ENCODE results near the gene HMCN1. TPM values are rescaled to one million over a fixed set of nuclear protein-coding genes. Genes with fewer than 3 reads are reported as not detected.
A peak's percentile ranks its signal among the peaks of the same experiment; 100 is the strongest.

The HMCN1 gene
- total RNA-seq, 3 donors from 2014 or later, result 2.0 to 8.6 (median 3.4) TPM

DNA sequence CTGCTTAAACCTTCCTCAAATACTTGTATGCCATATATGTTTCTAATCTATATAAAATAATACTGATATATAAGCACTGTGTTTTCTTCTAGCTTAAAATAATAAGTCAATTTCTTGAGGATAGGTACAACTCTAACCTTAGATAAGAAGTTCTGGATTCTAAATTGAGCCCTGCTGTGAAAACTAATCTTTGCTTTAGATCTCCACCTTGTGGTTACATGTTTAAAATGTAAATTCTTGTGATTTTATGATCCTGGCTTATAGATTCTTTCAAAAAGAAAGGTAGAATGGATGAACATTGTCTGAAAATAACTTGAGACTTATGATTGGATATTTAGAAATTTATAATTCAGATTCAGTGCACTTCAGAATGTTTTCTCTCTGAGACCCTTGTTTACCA lies 38.9 kb upstream of the HMCN1 start:
- intact Hi-C loops (cut with DNase I, micrococcal nuclease), result loop anchor here in 1 of 2 donors (5.0 kb wide), 1 partner anchor 387 kb away; no protein-coding TSS in a partner anchor
- peaks cover 7% of the 10 kb centered on the region for H3K4me1 ChIP-seq (ENCODE audit: low read depth)
- TF ChIP-seq, protein P1, sequence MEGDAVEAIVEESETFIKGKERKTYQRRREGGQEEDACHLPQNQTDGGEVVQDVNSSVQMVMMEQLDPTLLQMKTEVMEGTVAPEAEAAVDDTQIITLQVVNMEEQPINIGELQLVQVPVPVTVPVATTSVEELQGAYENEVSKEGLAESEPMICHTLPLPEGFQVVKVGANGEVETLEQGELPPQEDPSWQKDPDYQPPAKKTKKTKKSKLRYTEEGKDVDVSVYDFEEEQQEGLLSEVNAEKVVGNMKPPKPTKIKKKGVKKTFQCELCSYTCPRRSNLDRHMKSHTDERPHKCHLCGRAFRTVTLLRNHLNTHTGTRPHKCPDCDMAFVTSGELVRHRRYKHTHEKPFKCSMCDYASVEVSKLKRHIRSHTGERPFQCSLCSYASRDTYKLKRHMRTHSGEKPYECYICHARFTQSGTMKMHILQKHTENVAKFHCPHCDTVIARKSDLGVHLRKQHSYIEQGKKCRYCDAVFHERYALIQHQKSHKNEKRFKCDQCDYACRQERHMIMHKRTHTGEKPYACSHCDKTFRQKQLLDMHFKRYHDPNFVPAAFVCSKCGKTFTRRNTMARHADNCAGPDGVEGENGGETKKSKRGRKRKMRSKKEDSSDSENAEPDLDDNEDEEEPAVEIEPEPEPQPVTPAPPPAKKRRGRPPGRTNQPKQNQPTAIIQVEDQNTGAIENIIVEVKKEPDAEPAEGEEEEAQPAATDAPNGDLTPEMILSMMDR (IDR thresholded peaks at IDR 0.05), result peak; percentile 16
- ATAC-seq (no peak), DNase-seq (no peak)
- H3K4me3 ChIP-seq, result no peak overlapping the region
- H3K9me3 ChIP-seq, result no peaks in the 10 kb centered on the region
- H3K36me3 ChIP-seq (ENCODE audit: low read depth), result no peaks in the 10 kb centered on the region

DNA sequence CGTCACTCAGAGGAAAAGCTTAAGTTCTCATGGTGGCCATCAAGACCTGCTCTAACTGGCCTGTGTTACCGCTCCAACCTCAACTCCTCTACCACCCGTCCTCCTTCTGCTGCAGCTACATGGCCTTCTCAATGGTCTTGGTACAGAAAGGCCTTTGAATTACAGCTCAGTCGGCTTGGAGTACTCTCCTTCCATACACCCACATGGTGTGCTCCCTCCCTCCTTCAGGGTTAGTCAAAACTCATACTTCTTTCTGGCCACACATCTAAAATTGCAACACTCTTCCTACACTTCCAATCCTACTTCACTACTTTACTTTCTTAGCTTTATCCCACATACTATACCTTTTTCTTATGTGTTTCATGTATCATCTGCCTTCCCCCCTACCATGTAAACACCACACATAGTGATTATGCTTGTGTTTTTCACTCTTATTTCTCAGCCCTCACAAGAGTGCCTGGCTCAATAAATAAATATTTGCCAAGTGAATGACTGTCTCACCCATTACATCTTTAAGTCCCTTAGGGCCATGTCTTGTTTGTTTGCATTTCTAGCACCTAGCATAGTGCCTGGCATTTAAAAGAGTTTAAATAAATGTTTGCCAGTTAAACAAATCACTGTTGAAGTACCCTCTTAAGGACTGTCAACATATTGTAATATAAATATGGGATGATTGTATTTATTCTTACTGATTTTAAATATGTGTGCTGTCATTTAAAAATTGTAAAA lies 37.6 kb upstream of the HMCN1 start:
- DNase-seq, result no peak
- no peak for ATAC-seq
- Histone ChIP-seq H3K4me1 (ENCODE audit: low read depth) (peaks cover 7% of the 10 kb centered on the region), H3K36me3 (ENCODE audit: low read depth) (no peaks in the 10 kb centered on the region), H3K9me3 (no peaks in the 10 kb centered on the region), H3K4me3 (no peak overlapping the region)
- TF ChIP-seq, protein P1 (IDR thresholded peaks at IDR 0.05), result no peak
- intact Hi-C loops (cut with DNase I, micrococcal nuclease), result loop anchor here in 1 of 2 donors (5.0 kb wide), 1 partner anchor 386 kb away; no protein-coding TSS in a partner anchor

DNA sequence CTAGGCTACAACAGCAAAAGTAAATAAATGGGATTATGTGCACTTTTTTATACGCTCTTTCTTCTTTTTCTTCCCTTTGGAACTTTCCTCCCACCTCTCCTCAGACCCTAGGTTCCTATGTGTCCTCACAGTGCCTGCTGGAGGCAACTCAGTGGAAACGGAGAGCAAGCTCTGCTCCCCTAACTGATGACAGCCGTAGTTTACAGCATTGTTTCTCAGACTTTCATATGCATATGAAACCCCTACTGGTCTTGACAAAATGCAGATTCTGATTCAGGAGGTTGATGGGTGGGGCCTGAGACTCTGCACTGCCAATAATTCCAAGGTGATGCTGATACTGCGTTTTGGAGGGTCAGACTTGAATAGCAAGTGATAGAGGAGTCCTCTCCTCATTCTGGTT lies 34.3 kb upstream of the HMCN1 start:
- H3K36me3 ChIP-seq (ENCODE audit: low read depth), result no peaks in the 10 kb centered on the region
- H3K4me1 ChIP-seq (ENCODE audit: low read depth), result no peaks in the 10 kb centered on the region
- H3K9me3 ChIP-seq, result no peaks in the 10 kb centered on the region
- no peak overlapping the region for H3K4me3 ChIP-seq
- intact Hi-C loops (cut with DNase I, micrococcal nuclease), result loop anchor here in 1 of 2 donors (5.0 kb wide), 1 partner anchor 382 kb away; no protein-coding TSS in a partner anchor
- ATAC-seq (no peak), DNase-seq (no peak)
- TF ChIP-seq, protein P1 (IDR thresholded peaks at IDR 0.05), result no peak

DNA sequence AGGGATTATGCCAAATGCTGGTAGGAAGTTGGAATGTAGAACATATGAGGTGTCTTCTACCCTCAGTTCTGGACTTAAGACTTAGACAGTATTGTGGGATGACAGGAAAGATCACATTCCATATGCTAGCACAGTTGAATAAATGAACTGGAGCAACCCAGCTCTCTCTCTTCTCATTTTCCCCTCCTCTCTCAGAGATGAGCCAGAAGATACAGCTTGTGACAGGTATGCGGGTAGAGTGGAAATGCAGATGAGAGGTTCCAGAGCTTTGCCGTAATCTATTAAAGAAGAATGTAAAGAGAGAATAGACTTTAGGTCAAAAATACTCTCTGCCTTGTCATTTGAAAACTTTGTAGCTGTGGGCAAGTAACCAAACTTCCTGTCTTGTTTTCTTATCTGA lies 32.5 kb upstream of the HMCN1 start:
- intact Hi-C loops (cut with DNase I, micrococcal nuclease), result no loop called here

DNA sequence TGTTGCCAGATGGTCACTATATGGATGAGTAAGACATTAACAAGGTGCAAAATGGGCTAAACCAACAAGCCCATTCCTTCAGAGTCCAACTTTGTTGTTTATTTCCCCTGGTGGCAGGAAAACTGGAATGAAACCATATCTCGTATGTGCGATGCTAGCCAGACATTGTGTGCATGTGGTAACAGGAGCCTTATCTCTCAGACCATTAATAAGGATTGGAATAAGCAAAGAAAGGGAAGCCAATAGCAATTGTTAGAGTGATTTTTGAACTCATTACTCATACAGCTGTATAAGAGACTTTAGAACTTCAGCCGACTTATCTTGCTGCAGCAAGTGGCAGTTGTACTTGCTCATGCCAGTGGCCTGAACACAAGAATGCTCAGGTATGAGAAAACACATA lies 30.0 kb upstream of the HMCN1 start:
- Histone ChIP-seq H3K9me3 (no peaks in the 10 kb centered on the region), H3K4me1 (ENCODE audit: low read depth) (no peaks in the 10 kb centered on the region), H3K36me3 (ENCODE audit: low read depth) (no peaks in the 10 kb centered on the region), H3K4me3 (no peak overlapping the region)
- TF ChIP-seq, protein P1 (IDR thresholded peaks at IDR 0.05), result no peak
- DNase-seq (no peak), ATAC-seq (no peak)
- intact Hi-C loops (cut with DNase I, micrococcal nuclease), result no loop called here

More for the DNA sequence above, 32.5 kb upstream of the HMCN1 start:
- H3K36me3 ChIP-seq (ENCODE audit: low read depth), result no peaks in the 10 kb centered on the region
- ATAC-seq, result no peak
- DNase-seq, result no peak
- no peaks in the 10 kb centered on the region for H3K9me3 ChIP-seq
- H3K4me1 ChIP-seq (ENCODE audit: low read depth), result no peaks in the 10 kb centered on the region
- no peak overlapping the region for H3K4me3 ChIP-seq
- TF ChIP-seq, protein P1 (IDR thresholded peaks at IDR 0.05), result no peak

Measured in mucosa of descending colon (tissue), 3 donors.